Sigmoid colon (tissue), 7 donors: ENCODE results near the gene MALAT1. TPM values are rescaled to one million over a fixed set of nuclear protein-coding genes. Genes with fewer than 3 reads are reported as not detected.

Source experiments
- DNase-seq: peaks from one replicate; pipeline ENCODE4 v3.0.0-alpha.2; 2019
- H3K27ac ChIP-seq, 4 donors: fragments of 200-600 bp; sonication (generic); one replicate each; pipeline ENCODE4 v1.5.1; 2016 to 2019; ENCODE audit warnings: mild to moderate bottlenecking in 1 of 4
- H3K27me3 ChIP-seq, 3 donors: fragments of 200-600 bp; sonication (generic); one replicate each; pipeline ENCODE4 v1.5.1; 2019; ENCODE audit warnings: mild to moderate bottlenecking in 1 of 3
- H3K36me3 ChIP-seq, 4 donors: fragments of 200-600 bp; sonication (generic); one replicate each; pipeline ENCODE4 v1.5.1; 2016 to 2019
- H3K4me1 ChIP-seq, 4 donors: fragments of 200-600 bp; sonication (generic); one replicate each; pipeline ENCODE4 v1.5.1; 2017 to 2019
- H3K4me3 ChIP-seq, 4 donors: fragments of 200-600 bp; sonication (generic); one replicate each; pipeline ENCODE4 v1.5.1; 2017 to 2019; ENCODE audit warnings: mild to moderate bottlenecking in 2 of 4, moderate library complexity in 1 of 4
- H3K9me3 ChIP-seq, 4 donors: fragments of 200-600 bp in 3 of 4; sonication (generic) in 3 of 4; one replicate each; pipeline versions ENCODE4 v1.5.1 to v1.6.1; 2013 to 2019
- CTCF ChIP-seq, 4 experiments: fragments of 450-650 bp in 3 of 4; fragments of 200-600 bp in 1 of 4; IDR thresholded peaks; one replicate each; pipeline ENCODE4 v1.5.1; 2016 to 2019; ENCODE audit warnings: antibody characterized with exemption in 4 of 4, mild to moderate bottlenecking in 3 of 4, moderate library complexity in 2 of 4
- EP300 ChIP-seq, 4 donors: sonication (generic); formaldehyde crosslinking; IDR thresholded peaks; one replicate each; pipeline ENCODE4 v1.6.1; 2017; ENCODE audit warnings: antibody characterized with exemption in 4 of 4
- POLR2A ChIP-seq, 2 donors: fragments of 450-650 bp; IDR thresholded peaks; one replicate each; pipeline ENCODE4 v1.6.1; 2016; ENCODE audit warnings: antibody characterized with exemption in 2 of 2, mild to moderate bottlenecking in 2 of 2, moderate library complexity in 2 of 2
- POLR2AphosphoS5 ChIP-seq, 4 donors: sonication (generic); formaldehyde crosslinking; IDR thresholded peaks; one replicate each; pipeline ENCODE4 v1.6.1; 2017; ENCODE audit warnings: antibody characterized with exemption in 4 of 4
- WGBS, 2 donors: extraction: QIAGEN DNeasy Blood & Tissue Kit; methylation state at CpG; one replicate each; pipeline ENCODE4 v1.1.7; 2013; 5-methylcytosine and 5-hydroxymethylcytosine counted together
- intact Hi-C: fragments of 100-400 bp; cut with DNase I; formaldehyde crosslinking; loops from one replicate; pipeline ENCODE4 v1.15.1; 2023
- polyA plus RNA-seq, 3 donors: library from polyadenylated mRNA; stranded (reverse); fragments of 200-250 nt; gene quantifications; one replicate each; pipeline ENCODE4 v1.2.3, GENCODE V29; 2013
- total RNA-seq, 4 donors: library from RNA; depleted of rRNA; stranded (reverse); fragments of >200 nt; gene quantifications; one replicate each; pipeline ENCODE4 v1.1.0, GENCODE V29; 2016
- donor health status: healthy with polysubstance abuse.
- donor health status: Bipolar disorder and iron deficiency.
- donor health status: healthy.

The MALAT1 gene
- total and polyA plus RNA-seq, 7 donors = 6.6 to 32,672 (median 10,511) TPM

GRCh38 chr11:65525546-65526480, 27.0 kb downstream of the MALAT1 start:
- H3K9me3 ChIP-seq = no peaks in the 10 kb centered on the region
- H3K4me3 ChIP-seq = peak overlapping the region; percentile 88 to 100 (median 92)
- 50% methylated on average over 31 of the region's 31 CpGs for WGBS, 2 donors
- no peak for TF ChIP-seq CTCF (IDR thresholded peaks at IDR 0.05)
- no peak for TF ChIP-seq POLR2A (IDR thresholded peaks at IDR 0.05)
- no peak for TF ChIP-seq POLR2AphosphoS5 (IDR thresholded peaks at IDR 0.05)
- TF ChIP-seq EP300 (IDR thresholded peaks at IDR 0.05) = no peak
- intact Hi-C loops = no loop called here
- DNase-seq = no peak
- H3K36me3 ChIP-seq = peaks cover 7 to 45% (median 16%) of the 10 kb centered on the region in 4 donors
- H3K4me1 ChIP-seq = peaks cover 0 to 29% (median 25%) of the 10 kb centered on the region in 4 donors
- peak overlapping the region; percentile 91 to 97 (median 94) for H3K27ac ChIP-seq
- H3K27me3 ChIP-seq = no peaks in the 10 kb centered on the region

DNA sequence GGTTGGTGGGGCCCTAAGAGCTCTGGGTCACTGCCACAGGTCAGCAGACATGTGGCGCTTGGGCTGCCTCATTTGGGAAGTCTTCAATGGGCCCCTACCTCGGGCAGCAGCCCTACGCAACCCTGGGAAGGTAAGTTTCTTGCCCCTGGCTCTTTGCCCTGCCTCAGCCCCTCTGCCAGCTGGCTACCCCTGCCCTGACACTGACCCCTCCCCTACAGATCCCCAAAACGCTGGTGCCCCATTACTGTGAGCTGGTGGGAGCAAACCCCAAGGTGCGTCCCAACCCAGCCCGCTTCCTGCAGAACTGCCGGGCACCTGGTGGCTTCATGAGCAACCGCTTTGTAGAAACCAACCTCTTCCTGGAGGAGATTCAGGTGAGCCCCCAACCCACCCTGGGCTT, 27.9 kb downstream of the MALAT1 start:
- Histone ChIP-seq H3K4me3 (no peak overlapping the region), H3K4me1 (peaks cover 0 to 29% (median 25%) of the 10 kb centered on the region in 4 donors), H3K27ac (no peak overlapping the region), H3K9me3 (no peaks in the 10 kb centered on the region), H3K27me3 (no peaks in the 10 kb centered on the region), H3K36me3 (peaks cover 17 to 55% (median 26%) of the 10 kb centered on the region in 4 donors)
- 96% methylated on average over 8 of the region's 8 CpGs for WGBS, 2 donors
- intact Hi-C loops = no loop called here
- DNase-seq = no peak
- TF ChIP-seq EP300 (IDR thresholded peaks at IDR 0.05) (no peak), POLR2A (IDR thresholded peaks at IDR 0.05) (no peak), POLR2AphosphoS5 (IDR thresholded peaks at IDR 0.05) (no peak), CTCF (IDR thresholded peaks at IDR 0.05) (no peak)

- no peak for TF ChIP-seq POLR2AphosphoS5 (IDR thresholded peaks at IDR 0.05)
- no peak for TF ChIP-seq POLR2A (IDR thresholded peaks at IDR 0.05)
- TF ChIP-seq EP300 (IDR thresholded peaks at IDR 0.05) = no peak
- no peak for TF ChIP-seq CTCF (IDR thresholded peaks at IDR 0.05)
- no peaks in the 10 kb centered on the region for H3K9me3 ChIP-seq
- H3K27ac ChIP-seq = no peak overlapping the region
- intact Hi-C loops = no loop called here
- H3K36me3 ChIP-seq = peaks cover 30 to 76% (median 40%) of the 10 kb centered on the region in 4 donors
- DNase-seq = no peak
- H3K27me3 ChIP-seq = no peaks in the 10 kb centered on the region
- H3K4me1 ChIP-seq = peaks cover 0 to 26% (median 22%) of the 10 kb centered on the region in 4 donors
- no peak overlapping the region for H3K4me3 ChIP-seq
- 94 to 96% methylated on average over 12 of the region's 12 CpGs for WGBS, 2 donors
Measured at GRCh38 chr11:65528819-65529350, 30.0 kb downstream of the MALAT1 start.

DNA sequence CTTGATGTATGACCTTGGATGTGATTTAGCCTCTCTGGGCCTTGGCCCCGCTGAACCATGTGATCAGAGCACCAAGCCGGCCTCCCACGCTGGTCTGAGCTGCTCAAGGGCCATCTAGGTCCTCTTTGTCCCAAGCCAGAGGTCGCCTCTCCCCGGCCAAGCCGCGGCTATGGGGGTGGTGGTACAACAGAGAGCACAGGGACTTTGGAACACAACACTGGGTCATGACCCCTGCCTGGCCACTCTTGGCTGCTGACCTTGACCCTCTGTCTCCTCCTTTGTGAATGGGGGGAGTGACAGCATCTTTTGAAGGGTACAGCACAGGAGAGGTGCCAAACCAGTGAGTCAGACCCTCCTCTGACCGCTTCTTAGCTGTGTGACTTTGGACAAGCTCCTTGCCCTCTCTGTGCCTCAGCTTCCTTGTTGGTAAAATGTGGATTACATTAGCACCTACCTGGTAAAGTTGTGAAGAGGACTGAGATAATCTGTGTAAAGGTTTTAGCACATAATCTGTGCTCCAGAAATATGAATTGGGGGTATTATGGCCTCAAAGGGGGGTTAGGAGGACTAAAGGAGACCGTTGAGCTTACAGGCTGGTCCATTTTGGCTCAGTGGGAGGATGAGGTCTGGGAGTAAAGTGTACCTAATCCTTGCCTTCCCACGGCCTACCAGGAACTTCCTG, 30.8 kb downstream of the MALAT1 start:
- 87% methylated on average over 10 of the region's 10 CpGs for WGBS, 2 donors
- intact Hi-C loops = no loop called here
- no peaks in the 10 kb centered on the region for H3K9me3 ChIP-seq
- H3K36me3 ChIP-seq = peaks cover 30 to 83% (median 40%) of the 10 kb centered on the region in 4 donors
- H3K27me3 ChIP-seq = no peaks in the 10 kb centered on the region
- peaks cover 0 to 19% (median 15%) of the 10 kb centered on the region in 4 donors for H3K4me1 ChIP-seq
- H3K4me3 ChIP-seq = no peak overlapping the region
- no peak overlapping the region for H3K27ac ChIP-seq
- TF ChIP-seq POLR2AphosphoS5 (IDR thresholded peaks at IDR 0.05) = no peak
- TF ChIP-seq EP300 (IDR thresholded peaks at IDR 0.05) = no peak
- TF ChIP-seq CTCF (IDR thresholded peaks at IDR 0.05) = no peak
- no peak for TF ChIP-seq POLR2A (IDR thresholded peaks at IDR 0.05)
- DNase-seq = no peak
